H1 (cell line): Measurements from ENCODE around the gene CD200. TPM values are rescaled to one million over a fixed set of nuclear protein-coding genes. Genes with fewer than 3 reads are reported as not detected.

Experiments used
- BRCA1 ChIP-seq: IDR thresholded peaks from 2 replicates; pipeline ENCODE4 v1.6.1; 2012; ENCODE audit warnings: low read depth, low read length, improper control_type of control experiment
- GABPA ChIP-seq: IDR thresholded peaks from 2 replicates; pipeline ENCODE4 v1.6.1; 2011; ENCODE audit warnings: mild to moderate bottlenecking, low read length, moderate library complexity, borderline replicate concordance; ENCODE audit not compliant: insufficient read depth
- GTF2F1 ChIP-seq: IDR thresholded peaks from 2 replicates; pipeline ENCODE4 v1.6.1; 2012; ENCODE audit warnings: low read depth, low read length, improper control_type of control experiment, borderline replicate concordance
- JUN ChIP-seq: IDR thresholded peaks from 2 replicates; pipeline ENCODE4 v1.6.1; 2011; ENCODE audit warnings: low read depth, mild to moderate bottlenecking, improper control_type of control experiment, low read length
- KDM1A ChIP-seq: fragments of 200-600, 300-600 bp; sonication (generic); IDR thresholded peaks from 2 replicates; pipeline ENCODE4 v1.7.1; 2016; ENCODE audit warnings: mild to moderate bottlenecking, low read length, borderline replicate concordance
- TAF7 ChIP-seq: optimal IDR thresholded peaks from 2 replicates; pipeline ENCODE3; 2011; ENCODE audit warnings: low read depth, mild to moderate bottlenecking, inconsistent platforms, low read length, moderate library complexity, borderline replicate concordance
- polyA plus RNA-seq, 7 experiments: library from polyadenylated mRNA; depleted of rRNA in 3 of 7; stranded (reverse) in 5 of 7; unstranded in 2 of 7; fragments of >200 nt in 5 of 7; fragments of 200-250 nt in 2 of 7; gene quantifications; 1 replicate in 5 of 7; 2 replicates in 1 of 7; 4 replicates in 1 of 7; pipeline versions ENCODE4 v1.2.1 to v1.2.3, GENCODE V29; 2011 to 2013; ENCODE audit warnings: missing spikeins in 2 of 7, mixed read lengths in 2 of 7
- total RNA-seq: library from RNA; stranded (reverse); fragmentation: NEBNext Ultra II Directional; extraction: Animal tissue kit (Norgen Biotek cat#: 25700); gene quantifications from 2 replicates; pipeline ENCODE4 v1.2.1, GENCODE V29; 2021
- TF ChIP-seq, protein P1 (sequence below): fragments of 300-600 bp; sonication (generic); IDR thresholded peaks from 2 replicates; pipeline ENCODE4 v1.7.1; 2012; ENCODE audit warnings: low read length, moderate library complexity, mild to moderate bottlenecking, inconsistent platforms; ENCODE audit not compliant: insufficient replicate concordance
- TF ChIP-seq, protein P2 (sequence below): IDR thresholded peaks from 2 replicates; pipeline ENCODE4 v1.6.1; 2012; ENCODE audit warnings: low read length, inconsistent platforms
- TF ChIP-seq, protein P3 (sequence below): IDR thresholded peaks from 2 replicates; pipeline ENCODE4 v1.6.1; 2011; ENCODE audit warnings: low read depth, mild to moderate bottlenecking, low read length; ENCODE audit not compliant: insufficient read depth

CD200 gene
- total and polyA plus RNA-seq, 2 of the 8 experiments (the other 6 are each of a cell fraction or from before 2014, with no cell fraction given): 45.8 to 50.2 TPM

DNA sequence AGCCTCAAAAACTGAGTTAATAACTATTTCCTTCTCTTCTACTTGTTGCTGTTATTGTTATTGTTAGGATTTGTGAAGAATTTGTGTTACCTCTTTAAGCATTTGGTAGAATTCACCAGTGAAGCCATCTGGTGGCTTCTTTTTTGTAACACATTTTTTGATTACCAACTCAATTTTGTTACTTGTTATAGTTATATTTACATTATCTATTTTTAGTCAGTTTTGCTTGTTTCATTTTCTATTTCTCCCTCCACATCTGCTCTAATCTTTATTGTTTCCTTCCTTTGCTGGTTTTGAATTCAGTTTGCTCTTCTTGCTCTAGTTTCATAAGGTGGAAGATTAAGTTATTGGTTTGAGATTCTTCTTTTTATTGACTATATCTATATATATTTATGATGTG lies 35.2 kb upstream of the CD200 start (continued):
- TF ChIP-seq, protein P1, sequence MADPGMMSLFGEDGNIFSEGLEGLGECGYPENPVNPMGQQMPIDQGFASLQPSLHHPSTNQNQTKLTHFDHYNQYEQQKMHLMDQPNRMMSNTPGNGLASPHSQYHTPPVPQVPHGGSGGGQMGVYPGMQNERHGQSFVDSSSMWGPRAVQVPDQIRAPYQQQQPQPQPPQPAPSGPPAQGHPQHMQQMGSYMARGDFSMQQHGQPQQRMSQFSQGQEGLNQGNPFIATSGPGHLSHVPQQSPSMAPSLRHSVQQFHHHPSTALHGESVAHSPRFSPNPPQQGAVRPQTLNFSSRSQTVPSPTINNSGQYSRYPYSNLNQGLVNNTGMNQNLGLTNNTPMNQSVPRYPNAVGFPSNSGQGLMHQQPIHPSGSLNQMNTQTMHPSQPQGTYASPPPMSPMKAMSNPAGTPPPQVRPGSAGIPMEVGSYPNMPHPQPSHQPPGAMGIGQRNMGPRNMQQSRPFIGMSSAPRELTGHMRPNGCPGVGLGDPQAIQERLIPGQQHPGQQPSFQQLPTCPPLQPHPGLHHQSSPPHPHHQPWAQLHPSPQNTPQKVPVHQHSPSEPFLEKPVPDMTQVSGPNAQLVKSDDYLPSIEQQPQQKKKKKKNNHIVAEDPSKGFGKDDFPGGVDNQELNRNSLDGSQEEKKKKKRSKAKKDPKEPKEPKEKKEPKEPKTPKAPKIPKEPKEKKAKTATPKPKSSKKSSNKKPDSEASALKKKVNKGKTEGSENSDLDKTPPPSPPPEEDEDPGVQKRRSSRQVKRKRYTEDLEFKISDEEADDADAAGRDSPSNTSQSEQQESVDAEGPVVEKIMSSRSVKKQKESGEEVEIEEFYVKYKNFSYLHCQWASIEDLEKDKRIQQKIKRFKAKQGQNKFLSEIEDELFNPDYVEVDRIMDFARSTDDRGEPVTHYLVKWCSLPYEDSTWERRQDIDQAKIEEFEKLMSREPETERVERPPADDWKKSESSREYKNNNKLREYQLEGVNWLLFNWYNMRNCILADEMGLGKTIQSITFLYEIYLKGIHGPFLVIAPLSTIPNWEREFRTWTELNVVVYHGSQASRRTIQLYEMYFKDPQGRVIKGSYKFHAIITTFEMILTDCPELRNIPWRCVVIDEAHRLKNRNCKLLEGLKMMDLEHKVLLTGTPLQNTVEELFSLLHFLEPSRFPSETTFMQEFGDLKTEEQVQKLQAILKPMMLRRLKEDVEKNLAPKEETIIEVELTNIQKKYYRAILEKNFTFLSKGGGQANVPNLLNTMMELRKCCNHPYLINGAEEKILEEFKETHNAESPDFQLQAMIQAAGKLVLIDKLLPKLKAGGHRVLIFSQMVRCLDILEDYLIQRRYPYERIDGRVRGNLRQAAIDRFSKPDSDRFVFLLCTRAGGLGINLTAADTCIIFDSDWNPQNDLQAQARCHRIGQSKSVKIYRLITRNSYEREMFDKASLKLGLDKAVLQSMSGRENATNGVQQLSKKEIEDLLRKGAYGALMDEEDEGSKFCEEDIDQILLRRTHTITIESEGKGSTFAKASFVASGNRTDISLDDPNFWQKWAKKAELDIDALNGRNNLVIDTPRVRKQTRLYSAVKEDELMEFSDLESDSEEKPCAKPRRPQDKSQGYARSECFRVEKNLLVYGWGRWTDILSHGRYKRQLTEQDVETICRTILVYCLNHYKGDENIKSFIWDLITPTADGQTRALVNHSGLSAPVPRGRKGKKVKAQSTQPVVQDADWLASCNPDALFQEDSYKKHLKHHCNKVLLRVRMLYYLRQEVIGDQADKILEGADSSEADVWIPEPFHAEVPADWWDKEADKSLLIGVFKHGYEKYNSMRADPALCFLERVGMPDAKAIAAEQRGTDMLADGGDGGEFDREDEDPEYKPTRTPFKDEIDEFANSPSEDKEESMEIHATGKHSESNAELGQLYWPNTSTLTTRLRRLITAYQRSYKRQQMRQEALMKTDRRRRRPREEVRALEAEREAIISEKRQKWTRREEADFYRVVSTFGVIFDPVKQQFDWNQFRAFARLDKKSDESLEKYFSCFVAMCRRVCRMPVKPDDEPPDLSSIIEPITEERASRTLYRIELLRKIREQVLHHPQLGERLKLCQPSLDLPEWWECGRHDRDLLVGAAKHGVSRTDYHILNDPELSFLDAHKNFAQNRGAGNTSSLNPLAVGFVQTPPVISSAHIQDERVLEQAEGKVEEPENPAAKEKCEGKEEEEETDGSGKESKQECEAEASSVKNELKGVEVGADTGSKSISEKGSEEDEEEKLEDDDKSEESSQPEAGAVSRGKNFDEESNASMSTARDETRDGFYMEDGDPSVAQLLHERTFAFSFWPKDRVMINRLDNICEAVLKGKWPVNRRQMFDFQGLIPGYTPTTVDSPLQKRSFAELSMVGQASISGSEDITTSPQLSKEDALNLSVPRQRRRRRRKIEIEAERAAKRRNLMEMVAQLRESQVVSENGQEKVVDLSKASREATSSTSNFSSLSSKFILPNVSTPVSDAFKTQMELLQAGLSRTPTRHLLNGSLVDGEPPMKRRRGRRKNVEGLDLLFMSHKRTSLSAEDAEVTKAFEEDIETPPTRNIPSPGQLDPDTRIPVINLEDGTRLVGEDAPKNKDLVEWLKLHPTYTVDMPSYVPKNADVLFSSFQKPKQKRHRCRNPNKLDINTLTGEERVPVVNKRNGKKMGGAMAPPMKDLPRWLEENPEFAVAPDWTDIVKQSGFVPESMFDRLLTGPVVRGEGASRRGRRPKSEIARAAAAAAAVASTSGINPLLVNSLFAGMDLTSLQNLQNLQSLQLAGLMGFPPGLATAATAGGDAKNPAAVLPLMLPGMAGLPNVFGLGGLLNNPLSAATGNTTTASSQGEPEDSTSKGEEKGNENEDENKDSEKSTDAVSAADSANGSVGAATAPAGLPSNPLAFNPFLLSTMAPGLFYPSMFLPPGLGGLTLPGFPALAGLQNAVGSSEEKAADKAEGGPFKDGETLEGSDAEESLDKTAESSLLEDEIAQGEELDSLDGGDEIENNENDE: no peak
- TF ChIP-seq JUN (no peak), TAF7 (no peak), GTF2F1 (no peak), GABPA (no peak), KDM1A (no peak), BRCA1 (no peak)
- TF ChIP-seq, protein P2, sequence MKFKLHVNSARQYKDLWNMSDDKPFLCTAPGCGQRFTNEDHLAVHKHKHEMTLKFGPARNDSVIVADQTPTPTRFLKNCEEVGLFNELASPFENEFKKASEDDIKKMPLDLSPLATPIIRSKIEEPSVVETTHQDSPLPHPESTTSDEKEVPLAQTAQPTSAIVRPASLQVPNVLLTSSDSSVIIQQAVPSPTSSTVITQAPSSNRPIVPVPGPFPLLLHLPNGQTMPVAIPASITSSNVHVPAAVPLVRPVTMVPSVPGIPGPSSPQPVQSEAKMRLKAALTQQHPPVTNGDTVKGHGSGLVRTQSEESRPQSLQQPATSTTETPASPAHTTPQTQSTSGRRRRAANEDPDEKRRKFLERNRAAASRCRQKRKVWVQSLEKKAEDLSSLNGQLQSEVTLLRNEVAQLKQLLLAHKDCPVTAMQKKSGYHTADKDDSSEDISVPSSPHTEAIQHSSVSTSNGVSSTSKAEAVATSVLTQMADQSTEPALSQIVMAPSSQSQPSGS: no peak
- TF ChIP-seq, protein P3, sequence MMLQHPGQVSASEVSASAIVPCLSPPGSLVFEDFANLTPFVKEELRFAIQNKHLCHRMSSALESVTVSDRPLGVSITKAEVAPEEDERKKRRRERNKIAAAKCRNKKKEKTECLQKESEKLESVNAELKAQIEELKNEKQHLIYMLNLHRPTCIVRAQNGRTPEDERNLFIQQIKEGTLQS: no peak
